B cell (primary cell): ENCODE results near the gene ADARB2. TPM values are rescaled to one million over a fixed set of nuclear protein-coding genes. Genes with fewer than 3 reads are reported as not detected.

Experiments
- ATAC-seq: fragments of 200-7000 bp; cut with Tn5 transposase; one replicate; pipeline ENCODE4 v1.10.0; 2021; ENCODE audit warnings: low read depth, mild to moderate bottlenecking, moderate number of reproducible peaks, moderate library complexity
- CTCF ChIA-PET: fragments of 350-600 bp; sonication (Branson Sonifier 250); formaldehyde crosslinking; loops from one replicate; lab custom pipeline; 2021; ENCODE audit warnings: antibody characterized with exemption, inconsistent platforms; lab: Charles Lee
- POLR2A ChIA-PET: fragments of 350-600 bp; sonication (Branson Sonifier 250); formaldehyde crosslinking; loops from one replicate; lab custom pipeline; 2021; ENCODE audit warnings: antibody characterized with exemption; lab: Charles Lee
- DNase-seq: peaks from one replicate; pipeline ENCODE4 v3.0.0; 2013
- H2AFZ ChIP-seq: 2 replicates; pipeline ENCODE4 v1.6.1; 2012; ENCODE audit warnings: mild to moderate bottlenecking, low read depth, low read length; ENCODE audit not compliant: insufficient read depth, poor library complexity, severe bottlenecking
- H3K27ac ChIP-seq, 2 donors: 1 replicate in 1 of 2; 2 replicates in 1 of 2; pipeline ENCODE4 v1.5.1; 2012 to 2013; ENCODE audit warnings: low read length in 2 of 2, mild to moderate bottlenecking in 2 of 2, moderate library complexity in 1 of 2
- H3K27me3 ChIP-seq, 4 experiments: fragments of 200-600 bp in 1 of 4; sonication (generic) in 1 of 4; replicated peaks in 1 of 4; 1 replicate in 2 of 4; 2 replicates in 2 of 4; pipeline versions ENCODE4 v1.6.1 to v1.7.0; 2013 to 2016; ENCODE audit warnings: low read length in 3 of 4, mild to moderate bottlenecking in 2 of 4, mixed read lengths in 1 of 4, moderate library complexity in 1 of 4; ENCODE audit not compliant: insufficient read depth in 4 of 4, control insufficient read depth in 3 of 4; ENCODE audit errors: control extremely low read depth in 1 of 4
- H3K36me3 ChIP-seq, 2 experiments: replicated peaks in 1 of 2; 1 replicate in 1 of 2; 2 replicates in 1 of 2; pipeline versions ENCODE4 v1.6.1 to v1.7.1; 2013; ENCODE audit warnings: low read length in 1 of 2; ENCODE audit not compliant: insufficient read depth in 2 of 2, control insufficient read depth in 1 of 2; ENCODE audit errors: control extremely low read depth in 1 of 2, extremely low read depth in 1 of 2
- H3K4me1 ChIP-seq, 2 donors: fragments of 200-600 bp in 1 of 2; sonication (generic) in 1 of 2; 1 replicate in 1 of 2; 2 replicates in 1 of 2; pipeline versions ENCODE4 v1.5.1 to v1.6.1; 2013 to 2017; ENCODE audit warnings: low read length in 2 of 2; ENCODE audit not compliant: control insufficient read depth in 2 of 2, insufficient read depth in 2 of 2
- H3K4me2 ChIP-seq: replicated peaks from 2 replicates; pipeline ENCODE3; 2012; ENCODE audit warnings: mild to moderate bottlenecking, low read depth, low read length; ENCODE audit not compliant: poor library complexity, severe bottlenecking
- H3K4me3 ChIP-seq, 5 experiments: fragments of 200-600 bp in 1 of 5; sonication (generic) in 1 of 5; 1 replicate in 3 of 5; 2 replicates in 2 of 5; pipeline versions ENCODE4 v1.5.1 to v1.7.0; 2011 to 2016; ENCODE audit warnings: low read length in 4 of 5, mild to moderate bottlenecking in 4 of 5, low read depth in 2 of 5, control low read depth in 1 of 5, moderate library complexity in 1 of 5; ENCODE audit not compliant: insufficient read depth in 1 of 5; ENCODE audit errors: control extremely low read depth in 1 of 5, extremely low read depth in 1 of 5
- H3K79me2 ChIP-seq: fragments of 200-600 bp; sonication (generic); one replicate; pipeline ENCODE4 v1.6.0; 2016; ENCODE audit warnings: low read length; ENCODE audit not compliant: control insufficient read depth, insufficient read depth
- H3K9ac ChIP-seq: fragments of 200-600 bp; sonication (generic); 2 replicates; pipeline ENCODE4 v1.6.1; 2017; ENCODE audit warnings: mild to moderate bottlenecking, low read length, moderate library complexity
- H3K9me3 ChIP-seq, 3 donors: one replicate each; pipeline versions ENCODE4 v1.6.1 to v1.7.1; 2013; ENCODE audit warnings: low read length in 2 of 3; ENCODE audit not compliant: control insufficient read depth in 2 of 3, insufficient read depth in 1 of 3; ENCODE audit errors: control extremely low read depth in 1 of 3
- H4K20me1 ChIP-seq: 2 replicates; pipeline ENCODE4 v1.6.0; 2012; ENCODE audit warnings: mild to moderate bottlenecking, low read length; ENCODE audit not compliant: insufficient read depth, control insufficient read depth, poor library complexity, severe bottlenecking
- H3K27ac Mint-ChIP-seq: one replicate; pipeline ENCODE4 v1.8.0; 2021; ENCODE audit warnings: mixed read lengths
- H3K27me3 Mint-ChIP-seq: one replicate; pipeline ENCODE4 v1.8.0; 2021; ENCODE audit warnings: mixed read lengths
- H3K4me1 Mint-ChIP-seq: one replicate; pipeline ENCODE4 v1.8.0; 2021; ENCODE audit warnings: mixed read lengths
- H3K4me3 Mint-ChIP-seq: one replicate; pipeline ENCODE4 v1.8.0; 2021; ENCODE audit warnings: mixed read lengths
- H3K9me3 Mint-ChIP-seq: one replicate; pipeline ENCODE4 v1.8.0; 2022; ENCODE audit warnings: mixed read lengths; ENCODE audit not compliant: insufficient read depth
- CTCF ChIP-seq: fragments of 200-600 bp; IDR thresholded peaks from one replicate; pipeline ENCODE4 v1.8.0; 2022; ENCODE audit warnings: antibody characterized with exemption, mild to moderate bottlenecking
- EZH2 ChIP-seq: IDR thresholded peaks from 2 replicates; pipeline ENCODE4 v1.6.1; 2012; ENCODE audit warnings: borderline replicate concordance, low read depth, mild to moderate bottlenecking, moderate library complexity, low read length; ENCODE audit not compliant: insufficient read depth, poor library complexity, severe bottlenecking
- WGBS: methylation state at CpG from one replicate; pipeline ENCODE4 v1.1.5; 2013; ENCODE audit warnings: missing lambda C conversion rate; ENCODE audit not compliant: insufficient coverage; 5-methylcytosine and 5-hydroxymethylcytosine counted together
- intact Hi-C: fragments of 100-400 bp; cut with micrococcal nuclease; formaldehyde crosslinking; loops from one replicate; pipeline ENCODE4 v1.10.0; 2022
- polyA plus RNA-seq: library from polyadenylated mRNA; depleted of rRNA; stranded (reverse); fragments of >200 nt; gene quantifications from 2 replicates; pipeline ENCODE4 v1.2.3, GENCODE V29; 2012
- total RNA-seq, 2 donors: library from RNA; stranded (reverse); fragments of 120-200 nt in 1 of 2; gene quantifications; 1 replicate in 1 of 2; 2 replicates in 1 of 2; pipeline versions ENCODE4 v1.2.3 to v1.2.4, GENCODE V29; 2013 to 2022

The ADARB2 gene
- total and polyA plus RNA-seq, 2 donors (not counting 1 experiment from before 2014, with no cell fraction given): 0.13 to 0.96 TPM

GRCh38 chr10:1243486-1244234 lies 493.7 kb downstream of the ADARB2 start:
- no peak for ATAC-seq

More at GRCh38 chr10:1243486-1244234, 493.7 kb downstream of the ADARB2 start:
- no peak overlapping the region for H3K4me3 Mint-ChIP-seq
- TF ChIP-seq EZH2: no peak
- TF ChIP-seq CTCF: no peak
- peaks cover 0 to 31% (median 6%) of the 10 kb centered on the region in 4 experiments for H3K27me3 ChIP-seq
- ChIA-PET CTCF (no interaction called here), POLR2A (interaction anchor here (0.5 kb wide), 1 partner anchor 1878 kb away, joined by 4 read pairs; no protein-coding TSS in a partner anchor)
- H3K4me1 Mint-ChIP-seq: no peaks in the 10 kb centered on the region
- no peaks in the 10 kb centered on the region for H3K79me2 ChIP-seq
- no peak overlapping the region for H3K4me3 ChIP-seq
- H3K9ac ChIP-seq: no peak overlapping the region
- H3K9me3 Mint-ChIP-seq: no peaks in the 10 kb centered on the region
- intact Hi-C loops: no loop called here
- H3K27ac Mint-ChIP-seq: no peak overlapping the region
- H3K36me3 ChIP-seq: no peaks in the 10 kb centered on the region
- H3K4me1 ChIP-seq: peaks cover 0 to 5% of the 10 kb centered on the region in 2 donors
- peaks cover 0 to 24% (median 0%) of the 10 kb centered on the region in 3 donors for H3K9me3 ChIP-seq
- H2AFZ ChIP-seq: no peak overlapping the region
- no peak overlapping the region for H3K27ac ChIP-seq
- no peak overlapping the region for H3K4me2 ChIP-seq
- DNase-seq: no peak
- 79% methylated on average over 20 of the region's 22 CpGs for WGBS
- peaks cover 36% of the 10 kb centered on the region for H3K27me3 Mint-ChIP-seq
- H4K20me1 ChIP-seq: no peaks in the 10 kb centered on the region
